GM19035 (cell line): ENCODE measurements around the gene ZNF554.
"Not testable (repeated sequence)": the region's sequence is repeated elsewhere in the genome, so short reads cannot be mapped to it uniquely, and the experiment has no call there.

Experiments used
- ATAC-seq: cut with Tn5 transposase; IDR thresholded peaks from one replicate; pipeline ENCODE4 v1.9.1; 2021; ENCODE audit not compliant: unreplicated experiment

The ZNF554 gene

DNA sequence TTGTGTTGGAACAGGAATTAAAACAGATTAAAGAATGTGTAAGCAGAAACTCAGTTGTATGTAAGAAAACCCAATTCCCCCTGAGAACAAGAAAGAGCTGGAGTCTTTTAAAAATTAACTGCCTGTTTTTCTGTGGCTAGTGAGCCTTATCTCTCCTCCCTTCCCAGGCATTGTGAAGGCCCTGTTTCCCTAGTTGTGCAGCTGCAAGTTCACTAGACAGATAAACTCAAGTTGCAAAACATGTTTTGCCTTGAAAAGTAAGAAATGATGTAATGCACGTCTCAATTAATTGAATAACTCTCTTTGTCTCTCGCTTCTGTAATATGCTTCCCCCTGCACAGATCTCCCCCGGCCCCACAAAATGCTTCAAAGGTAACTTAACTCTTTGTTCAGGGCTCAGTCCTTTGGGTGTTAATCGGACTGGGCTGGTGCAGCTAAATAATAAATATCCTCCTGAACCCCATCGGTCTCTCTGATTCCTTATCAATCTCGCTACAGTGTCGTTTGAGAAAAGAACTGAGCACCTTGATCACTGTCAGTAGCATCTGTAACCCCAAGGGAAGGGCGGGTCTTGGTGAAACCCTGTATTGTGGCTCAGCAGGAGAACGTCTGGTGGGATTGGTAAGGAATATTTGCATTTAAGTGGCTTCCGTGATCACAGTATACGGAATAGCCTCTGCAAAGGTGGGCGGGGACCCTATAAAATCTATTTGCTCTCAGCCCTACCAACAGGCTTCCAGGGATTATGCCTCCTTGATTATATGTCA lies 45.8 kb downstream of the ZNF554 start:
- ATAC-seq: no peak

DNA sequence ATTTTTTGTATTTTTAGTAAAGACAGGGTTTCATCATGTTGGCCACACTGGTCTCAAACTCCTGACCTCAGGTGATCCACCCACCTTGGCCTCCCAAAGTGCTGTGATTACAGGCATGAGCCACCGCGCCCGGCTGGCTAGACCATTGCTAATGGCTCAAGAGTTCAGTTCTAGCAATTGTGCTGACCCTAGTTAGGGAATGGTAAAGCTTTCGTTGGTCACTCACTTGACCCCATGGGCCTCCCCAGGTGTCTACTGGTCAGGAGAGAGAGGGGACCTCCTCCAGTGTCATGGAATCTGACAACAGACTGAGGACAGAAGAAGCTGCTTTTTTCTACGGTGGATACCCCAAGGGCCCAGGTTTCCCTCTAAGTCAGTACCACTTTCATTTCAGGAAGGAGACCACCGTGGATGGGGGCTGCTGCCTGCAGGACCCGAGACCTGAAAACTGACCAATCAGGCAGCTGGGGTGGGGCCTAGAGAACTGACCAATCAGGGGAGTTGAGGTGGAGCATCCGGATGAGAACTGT lies 46.9 kb downstream of the ZNF554 start:
- ATAC-seq: no peak

DNA sequence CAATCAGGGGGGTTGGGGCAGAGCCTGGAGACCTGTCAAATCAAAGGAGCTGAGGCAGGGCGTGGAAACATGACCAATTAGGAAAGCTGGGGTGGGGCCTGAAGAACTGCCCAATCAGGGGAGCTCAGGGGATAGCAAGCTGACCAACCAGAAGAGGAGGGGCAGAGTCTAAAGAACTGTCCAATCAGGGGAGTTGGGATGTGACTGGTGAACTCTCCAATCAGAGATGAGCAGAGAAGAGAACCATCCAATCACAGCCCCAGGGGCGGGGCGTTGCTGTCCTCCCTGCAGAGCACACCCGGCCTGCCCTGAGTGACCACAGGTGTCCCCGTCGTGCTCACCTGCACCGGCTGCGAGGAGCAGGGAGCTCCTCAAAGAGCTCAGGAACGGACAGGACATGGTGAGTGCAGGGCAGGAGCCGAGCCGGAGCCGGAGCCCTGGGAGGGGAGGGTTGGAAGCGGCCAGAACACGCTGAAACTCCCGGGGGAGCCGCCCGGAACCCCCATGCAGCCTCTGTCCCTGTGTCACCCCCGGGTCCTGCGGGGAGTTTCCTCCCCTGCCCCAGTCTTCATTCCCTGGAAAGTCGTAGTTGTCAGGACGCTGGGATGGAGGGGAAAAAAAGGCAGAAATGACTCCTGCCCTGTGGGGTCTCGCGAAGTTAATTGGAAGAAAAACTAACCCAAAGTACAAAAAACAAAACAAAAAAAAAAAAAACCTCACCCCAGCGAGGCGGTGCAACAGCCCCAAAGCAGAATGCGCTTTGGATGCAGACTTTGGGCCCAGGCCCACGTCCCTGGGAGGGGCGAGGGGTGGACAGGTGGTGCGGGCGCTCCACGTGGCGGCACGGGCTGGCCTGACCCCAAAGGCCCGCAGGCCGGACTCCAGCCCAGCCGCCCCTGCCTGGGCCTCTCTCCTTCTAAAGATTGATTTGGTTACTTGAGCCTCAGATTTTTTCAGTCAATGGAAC lies 47.6 kb downstream of the ZNF554 start, which contains the start of gene ZNF556:
ZNF556 (plus strand) TSS at position 311 of the 967 bp plus-strand sequence; CDS start at position 398, 87 bp downstream.
- no peak for ATAC-seq

DNA sequence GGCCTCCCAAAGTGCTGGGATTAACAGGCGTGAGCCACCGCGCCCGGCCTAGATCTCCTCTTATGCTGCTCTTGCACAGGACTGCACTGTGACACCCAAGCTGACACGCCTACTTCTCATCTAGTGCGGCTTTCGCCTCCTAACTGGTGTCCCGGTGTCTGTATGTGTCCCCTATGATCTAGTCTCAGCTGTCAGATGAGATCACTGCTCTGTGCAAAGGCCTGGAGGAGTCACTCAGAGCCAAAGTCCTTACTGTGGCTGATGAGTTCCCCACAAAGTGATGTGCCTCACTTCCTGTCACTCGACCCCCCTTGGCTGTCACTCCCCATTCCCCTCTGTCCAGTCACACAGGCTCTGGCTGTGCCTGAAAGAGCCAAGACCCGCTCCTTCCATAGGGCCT lies 50.0 kb downstream of the ZNF554 start:
- ATAC-seq: no peak

DNA sequence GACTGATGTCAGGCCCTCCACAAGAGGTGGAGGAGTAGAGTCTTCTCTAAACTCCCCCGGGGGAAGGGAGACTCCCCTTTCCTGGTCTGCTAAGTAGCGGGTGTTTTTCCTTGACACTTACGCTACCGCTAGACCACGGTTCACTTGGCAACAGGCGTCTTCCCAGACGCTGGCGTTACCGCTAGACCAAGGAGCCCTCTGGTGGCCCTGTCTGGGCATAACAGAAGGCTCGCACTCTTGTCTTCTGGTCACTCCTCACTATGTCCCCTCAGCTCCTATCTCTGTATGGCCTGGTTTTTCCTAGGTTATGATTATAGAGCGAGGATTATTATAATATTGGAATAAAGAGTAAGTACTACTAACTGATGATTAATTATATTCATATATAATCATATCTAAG lies 52.5 kb downstream of the ZNF554 start:
- ATAC-seq: not testable (repeated sequence)

DNA sequence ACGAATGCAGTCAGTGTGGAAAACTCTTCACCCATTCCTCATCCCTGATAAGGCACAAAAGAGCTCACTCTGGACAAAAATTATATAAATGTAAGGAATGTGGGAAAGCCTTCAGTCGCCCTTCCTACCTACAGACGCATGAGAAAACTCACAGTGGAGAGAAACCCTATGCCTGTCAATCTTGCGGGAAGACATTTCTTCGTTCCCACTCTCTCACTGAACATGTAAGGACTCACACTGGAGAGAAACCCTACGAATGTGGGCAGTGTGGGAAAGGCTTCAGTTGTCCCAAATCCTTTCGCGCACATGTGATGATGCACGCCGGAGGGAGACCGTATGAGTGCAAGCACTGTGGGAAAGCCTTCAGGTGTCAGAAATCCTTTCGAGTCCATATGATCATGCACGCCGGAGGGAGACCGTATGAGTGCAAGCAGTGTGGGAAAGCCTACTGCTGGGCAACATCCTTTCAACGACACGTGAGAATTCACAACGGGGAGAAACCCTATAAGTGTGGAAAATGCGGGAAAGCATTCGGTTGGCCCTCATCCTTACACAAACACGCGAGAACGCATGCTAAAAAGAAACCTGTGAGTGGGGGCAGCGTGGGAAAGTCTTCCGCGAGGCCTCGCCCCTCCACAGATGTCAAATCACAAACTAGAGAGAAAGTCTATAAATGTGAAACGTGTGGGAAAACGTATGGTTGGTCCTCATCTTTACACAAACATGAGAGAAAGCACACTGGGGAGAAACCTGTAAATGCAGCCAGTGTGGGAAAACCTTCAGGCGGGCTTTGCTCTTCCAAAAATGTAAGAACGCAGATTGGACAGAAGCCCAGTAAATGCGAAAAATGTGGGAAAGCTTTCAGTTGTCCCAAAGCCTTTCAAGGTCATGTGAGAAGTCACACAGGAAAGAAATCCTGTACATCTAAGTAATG lies 58.0 kb downstream of the ZNF554 start:
- no peak for ATAC-seq

DNA sequence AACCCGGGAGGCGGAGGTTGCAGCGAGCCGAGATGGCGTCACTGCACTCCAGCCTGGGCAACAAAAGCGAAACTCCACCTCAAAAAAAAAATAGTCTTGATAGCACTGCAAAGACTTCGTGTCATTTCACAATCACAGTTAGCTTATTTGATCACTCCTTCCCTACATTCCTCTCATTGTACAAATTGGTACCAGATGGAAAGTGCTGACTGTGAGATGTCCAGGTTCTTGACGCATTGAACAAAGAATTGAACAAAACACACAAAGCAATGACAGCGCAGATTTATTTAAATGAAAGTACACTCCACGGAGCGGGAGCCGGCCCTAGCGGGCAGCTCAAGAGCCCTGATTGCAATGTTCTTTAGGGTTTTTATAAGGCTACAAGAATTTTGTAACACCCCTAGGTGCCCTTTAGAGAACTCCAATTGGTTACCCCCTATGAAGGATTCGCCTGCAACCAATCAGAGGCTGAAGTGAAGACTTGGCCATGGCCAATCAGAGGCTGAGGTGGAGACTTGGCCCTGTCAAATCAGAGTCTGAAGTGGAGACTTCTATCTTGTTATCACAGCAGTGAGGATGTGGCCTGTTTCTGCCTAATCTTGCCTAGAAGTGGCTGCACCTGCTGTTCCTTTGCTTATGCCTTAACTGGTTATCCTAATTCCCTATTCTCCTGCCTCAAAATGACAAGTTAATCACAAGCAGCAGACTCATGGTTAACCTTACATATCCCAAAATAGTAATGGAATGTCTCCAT lies 64.2 kb downstream of the ZNF554 start:
- no peak for ATAC-seq

DNA sequence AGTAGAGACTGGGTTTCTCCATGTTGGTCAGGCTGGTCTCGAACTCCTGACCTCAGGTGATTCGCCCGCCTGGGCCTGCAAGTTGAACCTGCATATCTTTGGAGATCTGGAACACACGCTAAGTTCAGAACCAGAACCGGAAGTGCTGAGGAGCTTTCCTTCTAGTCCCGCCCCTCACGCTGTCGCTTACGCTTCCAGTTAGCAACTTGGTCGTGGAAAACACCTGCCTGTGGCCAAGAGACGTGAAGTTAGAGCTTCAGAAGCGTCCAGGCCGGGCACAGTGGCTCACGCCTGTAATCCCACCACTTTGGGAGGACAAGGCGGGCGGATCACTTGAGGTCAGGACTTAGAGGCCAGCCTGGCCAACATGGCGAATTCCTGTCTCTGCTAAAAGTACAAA lies 66.1 kb downstream of the ZNF554 start:
- no peak for ATAC-seq
